Measurements from ENCODE around the gene RAB9A. TPM values are rescaled to one million over a fixed set of nuclear protein-coding genes. Genes with fewer than 3 reads are reported as not detected.

RAB9A gene
- total and polyA plus RNA-seq, 2 of the 8 experiments (the other 6 are each of a cell fraction or from before 2014, with no cell fraction given), result 21.8 to 34.0 TPM

GRCh38 chrX:13687203-13687602 is 1.7 kb upstream of the RAB9A start:
- no peak for TF ChIP-seq BACH1 (IDR thresholded peaks at IDR 0.05; ENCODE audit: low read length)
- Histone ChIP-seq H3K4me3 (ENCODE audit: extremely low read depth in 1 of 4, insufficient read depth in 2 of 4, low read depth in 3 of 4, low read length in 4 of 4) (no peak overlapping the region), H3K27ac (ENCODE audit: low read depth, low read length) (no peak overlapping the region), H2BK120ac (replicated peaks; ENCODE audit: low read depth, low read length) (no peak overlapping the region), H3K4me1 (replicated peaks in 1 of 4; ENCODE audit: control insufficient read depth in 3 of 4, insufficient read depth in 4 of 4, low read length in 3 of 4) (peaks cover 0 to 3% (median 1%) of the 10 kb centered on the region in 4 experiments; a peak in 3 of 7 replicates), H3K18ac (ENCODE audit: extremely low read depth, low read length) (no peak overlapping the region), H3K9ac (replicated peaks in 1 of 4; ENCODE audit: extremely low read depth in 1 of 4, low read depth in 3 of 4, low read length in 3 of 4) (no peak overlapping the region), H3K79me2 (ENCODE audit: control insufficient read depth in 1 of 2, insufficient read depth in 2 of 2, low read length in 2 of 2) (peaks cover 0 to 27% of the 10 kb centered on the region in 2 experiments; a peak in 2 of 4 replicates), H4K20me1 (replicated peaks in 1 of 2; ENCODE audit: control insufficient read depth in 1 of 2, insufficient read depth in 2 of 2, low read length in 2 of 2) (no peaks in the 10 kb centered on the region), H4K91ac (replicated peaks; ENCODE audit: insufficient read length, low read length) (no peak overlapping the region), H4K8ac (ENCODE audit: extremely low read depth, insufficient read depth, low read length) (no peak overlapping the region), H2BK15ac (ENCODE audit: low read length) (no peak overlapping the region), H4K5ac (ENCODE audit: insufficient read length, low read depth, low read length) (no peak overlapping the region), H2AK5ac (ENCODE audit: low read depth, low read length) (no peak overlapping the region), H3K23ac (ENCODE audit: insufficient read length) (no peak overlapping the region), H2BK5ac (ENCODE audit: low read depth, low read length) (no peak overlapping the region), H3K9me3 (ENCODE audit: insufficient read depth in 2 of 2, low read depth in 1 of 2, low read length in 1 of 2) (no peaks in the 10 kb centered on the region), H3K36me3 (ENCODE audit: control insufficient read depth in 2 of 4, insufficient read depth in 4 of 4, low read length in 3 of 4) (no peaks in the 10 kb centered on the region), H2BK12ac (ENCODE audit: low read depth, low read length) (no peak overlapping the region), H3K23me2 (ENCODE audit: low read depth, low read length) (peaks cover 4% of the 10 kb centered on the region; the same call in 1 of the 2 replicates), H3K79me1 (ENCODE audit: low read depth, low read length) (no peaks in the 10 kb centered on the region), H3K4ac (replicated peaks; ENCODE audit: insufficient read length, low read depth, low read length) (no peak overlapping the region), H3K14ac (ENCODE audit: insufficient read length) (no peak overlapping the region), H2BK20ac (ENCODE audit: low read length) (no peak overlapping the region), H3K56ac (replicated peaks; ENCODE audit: insufficient read length, low read depth, low read length) (no peak overlapping the region), H2AFZ (ENCODE audit: low read length) (no peak overlapping the region), H3K27me3 (replicated peaks in 1 of 4; ENCODE audit: control insufficient read depth in 3 of 4, extremely low read depth in 1 of 4, insufficient read depth in 3 of 4, low read length in 3 of 4) (peaks cover 0 to 2% (median 0%) of the 10 kb centered on the region in 4 experiments; a peak in 2 of 7 replicates), H3K4me2 (ENCODE audit: insufficient read depth in 1 of 2, low read depth in 2 of 2, low read length in 2 of 2) (no peak overlapping the region)
- DNase-seq (ENCODE audit: low read depth in 1 of 2, low spot score in 2 of 2) (no peak), FAIRE-seq (no peak)
- WGBS, 2 experiments (ENCODE audit: extremely low coverage in 1 of 2, insufficient coverage in 1 of 2, insufficient read length in 1 of 2, insufficient replicate concordance in 2 of 2, low coverage in 1 of 2, low lambda C conversion rate in 2 of 2, missing lambda C conversion rate in 1 of 2), result 92% methylated on average over 1 of the region's 1 CpG; no CpG with 5 or more reads in 1 of the 2 experiments
- ChIA-PET CTCF (ENCODE audit: partially characterized antibody) (interaction anchor here (0.8 kb wide), 1 partner anchor 15 kb away, joined by 3 read pairs; no protein-coding TSS in a partner anchor), POLR2A (ENCODE audit: partially characterized antibody) (interaction anchor here (1.3 kb wide), 1 partner anchor 47 kb away, joined by 3 read pairs; the partner anchor contains the start of genes OFD1 and TRAPPC2)

Measured in H1 (cell line).